Stimulated activated CD8-positive, alpha-beta memory T cell treated with anti-CD3 and anti-CD28 coated beads, Interleukin-7, amount 100 ng/mL, for 48 hours (primary cell): ENCODE measurements around the gene ZNF335.

Experiments
- DNase-seq, 2 donors: peaks; one replicate each; pipeline ENCODE4 v3.0.0-alpha.2; 2020; ENCODE audit warnings: low read depth in 1 of 2; ENCODE audit errors: extremely low read depth in 1 of 2

Gene ZNF335

DNA sequence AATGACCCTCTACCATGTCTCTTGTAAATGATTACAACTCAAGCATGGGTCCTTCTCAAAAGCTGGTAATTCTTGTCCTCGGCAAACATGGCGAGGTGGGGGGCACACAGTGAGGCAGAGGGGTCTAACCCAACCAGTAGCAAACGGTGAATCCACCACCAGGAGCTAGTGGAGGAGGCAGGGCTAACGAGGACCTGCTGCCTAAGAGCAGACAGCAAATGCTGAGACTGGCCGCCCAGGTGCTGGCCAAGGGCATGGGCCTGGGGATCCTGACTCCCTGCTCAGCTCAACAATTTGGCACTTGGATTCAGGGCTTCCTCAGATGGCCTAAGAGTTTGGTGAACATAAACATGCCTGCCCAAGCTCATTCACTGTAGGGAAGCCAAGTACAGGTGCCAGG is 19.1 kb downstream of the ZNF335 start:
- no peak for DNase-seq

- DNase-seq: no peak
Observed at GRCh38 chr20:45951925-45952834, 19.8 kb downstream of the ZNF335 start.

DNA sequence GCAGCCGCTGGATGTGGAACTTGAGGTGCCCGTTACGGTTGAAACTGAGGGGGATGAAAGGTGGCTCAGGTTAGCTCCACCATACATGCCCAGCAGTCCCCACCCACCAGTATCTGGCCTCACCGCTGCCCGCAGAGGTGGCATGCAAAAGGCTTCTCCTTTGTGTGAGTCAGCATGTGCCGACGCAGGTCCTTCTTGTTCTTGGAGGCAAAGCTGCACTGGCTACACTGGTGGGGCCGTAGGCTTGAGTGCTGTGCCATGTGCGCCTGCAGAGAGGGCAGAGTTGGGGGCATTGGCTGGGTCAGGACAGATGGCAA is 21.7 kb downstream of the ZNF335 start:
- DNase-seq: no peak

- DNase-seq: no peak
Observed at GRCh38 chr20:45949542-45950329, 22.3 kb downstream of the ZNF335 start.

- no peak for DNase-seq
Observed at GRCh38 chr20:45948742-45949541, 23.1 kb downstream of the ZNF335 start.

DNA sequence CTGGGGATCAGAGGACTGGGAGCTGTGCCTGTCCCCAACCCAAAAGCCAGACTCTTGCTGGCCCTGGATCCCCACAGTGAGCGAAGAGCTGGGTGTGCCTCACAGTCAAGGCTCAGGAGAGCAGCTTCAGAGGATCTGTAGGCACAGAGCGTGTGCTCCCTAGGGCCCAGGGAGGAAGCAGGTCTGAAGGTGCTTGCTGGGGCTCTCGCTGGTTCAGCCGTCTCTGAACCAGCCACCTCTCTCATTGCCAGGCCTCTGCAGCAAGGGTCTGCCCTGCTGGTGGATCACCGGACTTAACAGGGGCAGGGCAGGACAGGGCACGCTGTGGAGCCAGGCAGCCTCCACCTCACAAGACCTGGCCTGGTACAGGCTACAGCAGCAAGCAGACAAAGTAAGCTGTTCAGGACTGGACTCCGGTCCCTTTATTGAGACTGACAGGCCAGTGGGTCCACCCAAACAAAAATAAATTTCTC is 23.7 kb downstream of the ZNF335 start:
- DNase-seq: no peak

DNA sequence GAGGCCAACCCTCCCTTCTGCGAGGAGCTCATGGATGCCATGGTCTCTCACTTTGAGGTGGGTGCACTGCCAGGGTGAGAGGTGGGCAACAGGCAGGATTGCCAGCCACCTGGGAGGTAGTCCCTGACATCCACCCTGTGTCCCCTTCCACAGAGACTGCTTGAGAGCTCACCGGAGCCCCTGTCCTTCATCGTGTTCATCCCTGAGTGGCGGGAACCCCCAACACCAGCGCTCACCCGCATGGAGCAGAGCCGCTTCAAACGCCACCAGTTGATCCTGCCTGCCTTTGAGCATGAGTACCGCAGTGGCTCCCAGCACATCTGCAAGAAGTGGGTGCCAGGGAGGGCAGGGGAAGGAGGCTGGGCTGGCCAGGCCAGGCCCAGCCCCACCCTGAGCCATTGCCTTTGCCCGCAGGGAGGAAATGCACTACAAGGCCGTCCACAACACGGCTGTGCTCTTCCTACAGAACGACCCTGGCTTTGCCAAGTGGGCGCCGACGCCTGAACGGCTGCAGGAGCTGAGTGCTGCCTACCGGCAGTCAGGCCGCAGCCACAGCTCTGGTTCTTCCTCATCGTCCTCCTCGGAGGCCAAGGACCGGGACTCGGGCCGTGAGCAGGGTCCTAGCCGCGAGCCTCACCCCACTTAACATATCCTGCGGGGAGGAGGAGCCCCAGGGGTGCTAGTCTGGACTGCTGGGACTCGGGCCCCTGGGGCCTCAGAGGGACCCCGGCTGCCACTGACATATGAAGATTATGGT is 24.7 kb downstream of the ZNF335 start:
- no peak for DNase-seq

DNA sequence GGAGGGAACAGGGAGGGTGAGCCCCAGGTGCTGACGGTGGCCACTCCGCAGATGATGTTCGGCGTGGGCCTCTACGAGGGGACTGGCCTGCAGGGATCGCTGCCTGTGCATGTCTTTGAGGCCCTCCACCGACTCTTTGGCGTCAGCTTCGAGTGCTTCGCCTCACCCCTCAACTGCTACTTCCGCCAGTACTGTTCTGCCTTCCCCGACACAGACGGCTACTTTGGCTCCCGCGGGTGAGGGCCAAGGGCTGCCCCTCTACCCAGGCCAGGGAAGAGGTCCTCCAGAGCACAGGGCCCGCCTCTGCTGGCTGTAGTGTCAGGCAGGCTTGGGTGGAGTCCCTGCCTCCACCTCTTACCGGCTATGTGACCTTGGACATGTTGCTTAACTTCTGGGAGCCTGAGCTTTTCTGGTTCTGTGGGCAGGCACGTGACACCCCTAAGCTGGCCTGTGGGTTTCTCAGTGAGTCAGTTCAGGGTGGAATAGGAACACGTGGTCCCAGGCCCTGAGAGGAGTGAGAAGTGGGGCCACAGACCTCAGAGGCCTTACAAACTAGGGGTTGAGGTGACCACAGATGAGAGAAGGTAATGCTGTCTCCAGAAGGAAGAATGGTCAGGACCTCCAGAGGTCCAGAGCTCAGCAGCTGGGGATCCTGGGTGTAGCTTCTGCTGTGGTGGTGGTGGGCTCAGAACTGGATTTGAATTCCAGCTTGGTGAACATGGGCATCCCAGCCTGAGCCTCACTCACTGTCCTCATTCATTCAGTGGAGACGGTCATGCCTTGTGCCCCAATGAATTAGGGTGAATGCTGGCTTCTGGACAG is 25.6 kb downstream of the ZNF335 start:
- peak; percentile 34 to 48 for DNase-seq

GRCh38 chr20:45945678-45946148 is 26.3 kb downstream of the ZNF335 start:
- no peak for DNase-seq

GRCh38 chr20:45944965-45945677 is 26.9 kb downstream of the ZNF335 start:
- no peak for DNase-seq

DNA sequence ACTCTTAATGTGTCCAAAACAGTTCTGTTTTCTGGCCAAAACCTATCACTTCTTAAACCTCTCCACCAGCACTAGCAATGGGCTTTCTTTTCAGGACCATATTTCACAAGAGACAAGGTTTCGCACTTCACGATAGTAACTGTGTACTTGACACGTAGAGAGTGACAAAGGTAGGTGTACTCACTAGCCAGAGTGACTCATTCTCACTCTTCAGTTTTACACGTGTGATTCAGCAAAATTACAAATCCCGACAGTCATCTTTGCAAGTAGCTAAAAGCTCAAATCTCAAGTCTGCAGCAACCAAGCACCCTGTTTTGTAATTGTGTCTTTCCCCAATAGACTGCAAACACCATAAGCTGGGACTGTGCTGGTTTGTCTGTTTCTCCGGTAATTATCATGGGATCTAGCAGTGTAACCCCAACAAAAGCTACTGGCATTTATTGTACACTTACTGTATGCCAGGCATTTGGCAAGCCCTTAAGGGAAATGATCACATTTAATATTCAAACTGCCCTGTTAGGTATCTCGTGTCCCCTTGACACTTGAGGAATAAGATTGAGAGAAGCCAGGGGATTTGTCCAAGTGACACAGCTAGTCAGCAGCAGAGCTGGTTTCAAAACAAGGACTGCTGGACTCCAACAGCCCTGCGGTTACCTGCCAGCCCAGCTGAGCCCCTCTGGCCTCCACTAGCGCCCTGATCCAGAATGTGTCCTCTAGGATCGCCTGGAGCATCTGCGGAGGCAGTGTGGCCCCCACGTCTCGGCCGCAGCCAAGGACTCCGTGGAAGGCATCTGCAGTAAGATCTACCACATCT is 27.6 kb downstream of the ZNF335 start:
- DNase-seq: no peak

DNA sequence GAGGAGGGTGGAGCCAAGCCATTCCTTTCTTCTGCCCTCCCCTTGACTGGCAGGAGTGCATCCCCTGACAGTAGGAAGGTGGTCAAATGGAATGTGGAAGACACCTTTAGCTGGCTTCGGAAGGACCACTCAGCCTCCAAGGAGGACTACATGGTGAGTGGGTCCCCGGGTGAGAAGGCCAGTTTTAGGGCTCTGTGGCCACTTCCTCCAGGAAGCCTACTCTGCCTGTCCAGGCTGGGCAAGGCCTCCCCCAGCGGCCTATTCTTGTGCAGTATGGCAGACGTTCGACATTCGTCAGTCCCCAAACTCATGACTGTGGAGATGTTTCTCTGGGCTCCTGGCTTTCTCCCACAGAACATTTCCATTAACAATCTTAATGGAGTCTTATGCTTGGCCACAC is 28.4 kb downstream of the ZNF335 start:
- no peak for DNase-seq

DNA sequence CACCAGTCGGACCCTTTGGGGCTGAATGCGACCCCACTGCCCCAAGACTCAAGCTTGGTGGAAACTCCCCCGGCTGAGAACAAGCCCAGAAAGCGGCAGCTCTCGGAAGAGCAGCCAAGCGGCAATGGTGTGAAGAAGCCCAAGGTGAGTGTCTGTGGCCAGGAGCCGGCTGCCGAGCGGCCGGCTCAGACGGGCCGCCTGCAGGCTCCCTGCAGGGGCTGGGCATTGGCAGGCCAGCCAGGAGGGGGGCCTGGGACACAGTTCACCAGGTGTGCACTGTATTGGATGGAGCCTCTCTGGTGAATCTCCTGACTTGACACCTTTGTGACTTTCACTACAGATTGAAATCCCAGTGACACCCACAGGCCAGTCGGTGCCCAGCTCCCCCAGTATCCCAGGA is 31.5 kb downstream of the ZNF335 start:
- no peak for DNase-seq

- no peak for DNase-seq
Observed at GRCh38 chr20:45940053-45940452, 31.9 kb downstream of the ZNF335 start.

DNA sequence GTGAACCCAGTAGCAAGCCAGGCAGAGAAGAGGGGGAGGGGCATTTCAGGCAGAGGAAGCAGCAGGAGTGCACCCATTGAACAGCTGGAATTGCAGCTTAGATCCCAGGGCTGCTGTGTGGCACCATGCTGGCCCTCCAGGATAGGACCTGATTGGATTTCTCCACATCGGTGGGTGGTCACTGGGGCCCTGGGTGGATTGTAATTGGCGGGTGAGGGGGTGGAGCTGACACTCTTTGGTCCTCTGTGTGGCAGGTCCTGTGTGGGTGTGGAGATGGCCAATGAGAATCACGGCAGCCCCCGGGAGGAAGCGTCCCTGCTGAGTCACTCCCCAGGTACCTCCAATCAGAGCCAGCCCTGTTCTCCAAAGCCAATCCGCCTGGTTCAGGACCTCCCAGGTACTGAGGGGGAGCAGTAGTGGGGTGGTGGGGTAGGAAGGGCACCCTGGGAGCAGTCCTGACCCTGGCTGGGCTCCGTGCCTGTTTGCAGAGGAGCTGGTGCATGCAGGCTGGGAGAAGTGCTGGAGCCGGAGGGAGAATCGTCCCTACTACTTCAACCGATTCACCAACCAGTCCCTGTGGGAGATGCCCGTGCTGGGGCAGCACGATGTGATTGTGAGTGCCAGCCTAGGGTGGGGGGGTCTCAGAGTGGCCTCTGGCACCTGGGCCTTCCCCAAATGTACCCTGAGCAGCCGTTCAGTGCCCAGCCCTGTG is 33.1 kb downstream of the ZNF335 start:
- DNase-seq: no peak

DNA sequence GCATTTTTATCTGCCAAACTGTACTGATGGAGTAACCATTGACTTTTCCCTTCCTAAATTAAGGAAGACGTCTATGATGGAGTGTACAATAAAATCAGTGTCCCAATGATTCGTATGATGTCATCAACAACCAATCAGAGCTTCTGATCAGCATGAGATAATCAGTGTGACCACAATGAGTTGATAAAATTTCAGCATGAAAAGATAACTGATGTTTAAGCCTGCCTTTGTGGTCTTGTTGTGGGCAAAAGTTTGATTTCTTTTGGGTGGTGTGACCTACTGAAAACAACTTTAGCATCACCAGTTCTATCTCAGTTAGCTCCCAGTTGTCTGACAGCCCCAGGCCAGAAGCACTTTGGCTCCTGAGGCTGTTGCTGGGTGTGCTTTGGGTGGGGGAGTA is 34.2 kb downstream of the ZNF335 start:
- no peak for DNase-seq

- DNase-seq: no peak
Observed at GRCh38 chr20:45935416-45936046, 36.5 kb downstream of the ZNF335 start.
